ENCODE results near the gene HRC.

GRCh38 chr19:49110567-49110966 is 44.6 kb downstream of the HRC start:
- no peak for TF ChIP-seq GATA2 (IDR thresholded peaks at IDR 0.05; ENCODE audit: insufficient read depth, insufficient read length, low read depth, low read length)
- no peak for TF ChIP-seq CTCF (IDR thresholded peaks at IDR 0.05; ENCODE audit: extremely low read depth in 1 of 2, insufficient read depth in 1 of 2, low read depth in 1 of 2, low read length in 2 of 2)
- TF ChIP-seq POLR2AphosphoS5 (IDR thresholded peaks at IDR 0.05; ENCODE audit: insufficient read depth, low read depth, low read length): no peak
- no peak for TF ChIP-seq POLR2A (IDR thresholded peaks at IDR 0.05; ENCODE audit: low read depth, low read length)
- no peak for TF ChIP-seq EZH2 (IDR thresholded peaks at IDR 0.05; ENCODE audit: borderline replicate concordance, low read depth, low read length, severe bottlenecking)
- no peak for TF ChIP-seq MAX (IDR thresholded peaks at IDR 0.05; ENCODE audit: insufficient read depth, insufficient read length)
- TF ChIP-seq FOS (IDR thresholded peaks at IDR 0.05; ENCODE audit: borderline replicate concordance, insufficient read depth, low read length): no peak
- no peak for TF ChIP-seq JUN (IDR thresholded peaks at IDR 0.05; ENCODE audit: borderline replicate concordance, insufficient read depth, insufficient read length, low read depth)
- TF ChIP-seq MYC (IDR thresholded peaks at IDR 0.05; ENCODE audit: low read depth, low read length): no peak

Data from endothelial cell of umbilical vein (primary cell).